Caco-2 (cell line): ENCODE data around the gene CCDC174. TPM values are rescaled to one million over a fixed set of nuclear protein-coding genes. Genes with fewer than 3 reads are reported as not detected.

Experiments used
- BruUV-seq: library from RNA; stranded (reverse); fragments of 400-500 nt; replicated peaks from 2 replicates; lab custom pipeline; 2021; lab: Mats Ljungman, UMichigan
- CTCF ChIA-PET: fragments of 300-600 bp; sonication (Branson Sonifier 250); formaldehyde crosslinking; loops from one replicate; lab custom pipeline; 2022; ENCODE audit warnings: antibody characterized with exemption; lab: Charles Lee
- POLR2A ChIA-PET: fragments of 300-600 bp; sonication (Branson Sonifier 250); formaldehyde crosslinking; loops from one replicate; lab custom pipeline; 2022; ENCODE audit warnings: antibody characterized with exemption; lab: Charles Lee
- DNase-seq, 2 experiments: peaks; one replicate each; pipeline versions ENCODE4 v3.0.0 to v3.0.0-alpha.2; 2020 to 2022
- H3K27me3 ChIP-seq: replicated peaks from 2 replicates; pipeline ENCODE4 v1.6.0; 2011; ENCODE audit warnings: low read length; ENCODE audit not compliant: control insufficient read depth, insufficient read depth
- H3K36me3 ChIP-seq: 2 replicates; pipeline ENCODE4 v1.5.1; 2011; ENCODE audit warnings: low read length; ENCODE audit not compliant: control insufficient read depth, insufficient read depth
- H3K4me1 ChIP-seq: fragments of 250-450 bp; sonication (Bioruptor Pico); 2 replicates; pipeline ENCODE4 v1.5.1; 2020; ENCODE audit warnings: mild to moderate bottlenecking
- H3K4me3 ChIP-seq: 2 replicates; pipeline ENCODE4 v1.5.1; 2011; ENCODE audit warnings: low read depth, mild to moderate bottlenecking, control low read depth, low read length
- H3K9me3 ChIP-seq: fragments of 250-450 bp; sonication (Bioruptor Pico); 2 replicates; pipeline ENCODE4 v1.5.1; 2020; ENCODE audit warnings: mild to moderate bottlenecking, moderate library complexity
- H3K27ac Mint-ChIP-seq: one replicate; pipeline ENCODE4 v1.8.0; 2022; ENCODE audit warnings: mixed read lengths; ENCODE audit not compliant: unreplicated experiment
- H3K27me3 Mint-ChIP-seq: one replicate; pipeline ENCODE4 v1.8.0; 2022; ENCODE audit warnings: mixed read lengths; ENCODE audit not compliant: insufficient read depth, unreplicated experiment
- H3K36me3 Mint-ChIP-seq: one replicate; pipeline ENCODE4 v1.8.0; 2022; ENCODE audit warnings: mild to moderate bottlenecking, mixed read lengths; ENCODE audit not compliant: insufficient read depth, unreplicated experiment
- H3K4me1 Mint-ChIP-seq: one replicate; pipeline ENCODE4 v1.8.0; 2022; ENCODE audit warnings: low read depth, mixed read lengths; ENCODE audit not compliant: unreplicated experiment
- H3K4me3 Mint-ChIP-seq: one replicate; pipeline ENCODE4 v1.8.0; 2022; ENCODE audit warnings: mild to moderate bottlenecking, moderate library complexity, mixed read lengths; ENCODE audit not compliant: unreplicated experiment
- H3K9me3 Mint-ChIP-seq: one replicate; pipeline ENCODE4 v1.8.0; 2022; ENCODE audit warnings: mixed read lengths; ENCODE audit not compliant: unreplicated experiment
- intact Hi-C: fragments of 100-400 bp; cut with micrococcal nuclease; formaldehyde crosslinking; loops from one replicate; pipeline ENCODE4 v1.10.0; 2022; ENCODE audit not compliant: unreplicated experiment
- total RNA-seq: library from RNA; stranded (reverse); gene quantifications from 2 replicates; pipeline ENCODE4 v1.2.3, GENCODE V29; 2022
- TF ChIP-seq, protein P1 (sequence below), 2 experiments: fragments of 200-600 bp in 1 of 2; IDR thresholded peaks; 1 replicate in 1 of 2; 2 replicates in 1 of 2; pipeline versions ENCODE4 v1.5.1 to v1.8.0; 2011 to 2022; ENCODE audit warnings: antibody characterized with exemption in 1 of 2, control low read depth in 1 of 2, inconsistent platforms in 1 of 2, low read depth in 1 of 2, low read length in 1 of 2, mild to moderate bottlenecking in 1 of 2, moderate library complexity in 1 of 2; ENCODE audit not compliant: insufficient read depth in 1 of 2, severe bottlenecking in 1 of 2, unreplicated experiment in 1 of 2

Gene CCDC174
- total RNA-seq, 1 experiment from 2014 or later = 22.4 TPM

DNA sequence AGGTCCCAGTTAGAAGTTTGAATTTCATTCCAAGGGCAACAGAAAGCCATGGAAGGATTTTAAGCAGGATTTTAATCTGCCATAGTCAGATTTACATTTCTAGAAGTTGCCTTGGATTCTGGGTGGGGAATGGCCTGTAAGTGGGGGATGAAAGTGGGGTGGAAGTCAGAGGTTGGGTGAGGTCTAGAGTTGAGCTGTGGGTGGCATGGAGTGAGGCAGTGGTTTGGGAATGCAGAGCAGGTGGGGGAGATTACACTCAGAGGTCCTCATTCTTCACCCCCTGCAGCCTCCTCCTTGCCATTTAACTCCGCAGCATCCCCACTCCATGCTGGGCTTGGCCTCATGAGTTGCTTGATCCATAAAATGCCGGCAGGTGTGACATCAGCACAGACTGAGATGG lies 32.0 kb upstream of the CCDC174 start:
- no peak overlapping the region for H3K4me3 ChIP-seq
- Mint-ChIP-seq H3K9me3 (peaks cover 11% of the 10 kb centered on the region), H3K27ac (no peak overlapping the region), H3K27me3 (no peaks in the 10 kb centered on the region), H3K4me1 (peaks cover 29% of the 10 kb centered on the region), H3K4me3 (no peak overlapping the region), H3K36me3 (no peaks in the 10 kb centered on the region)
- TF ChIP-seq, protein P1, sequence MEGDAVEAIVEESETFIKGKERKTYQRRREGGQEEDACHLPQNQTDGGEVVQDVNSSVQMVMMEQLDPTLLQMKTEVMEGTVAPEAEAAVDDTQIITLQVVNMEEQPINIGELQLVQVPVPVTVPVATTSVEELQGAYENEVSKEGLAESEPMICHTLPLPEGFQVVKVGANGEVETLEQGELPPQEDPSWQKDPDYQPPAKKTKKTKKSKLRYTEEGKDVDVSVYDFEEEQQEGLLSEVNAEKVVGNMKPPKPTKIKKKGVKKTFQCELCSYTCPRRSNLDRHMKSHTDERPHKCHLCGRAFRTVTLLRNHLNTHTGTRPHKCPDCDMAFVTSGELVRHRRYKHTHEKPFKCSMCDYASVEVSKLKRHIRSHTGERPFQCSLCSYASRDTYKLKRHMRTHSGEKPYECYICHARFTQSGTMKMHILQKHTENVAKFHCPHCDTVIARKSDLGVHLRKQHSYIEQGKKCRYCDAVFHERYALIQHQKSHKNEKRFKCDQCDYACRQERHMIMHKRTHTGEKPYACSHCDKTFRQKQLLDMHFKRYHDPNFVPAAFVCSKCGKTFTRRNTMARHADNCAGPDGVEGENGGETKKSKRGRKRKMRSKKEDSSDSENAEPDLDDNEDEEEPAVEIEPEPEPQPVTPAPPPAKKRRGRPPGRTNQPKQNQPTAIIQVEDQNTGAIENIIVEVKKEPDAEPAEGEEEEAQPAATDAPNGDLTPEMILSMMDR (IDR thresholded peaks at IDR 0.05; ENCODE audit: insufficient read depth in 1 of 2, low read depth in 1 of 2, low read length in 1 of 2, severe bottlenecking in 1 of 2, unreplicated experiment in 1 of 2) = no peak
- no peaks in the 10 kb centered on the region for H3K9me3 ChIP-seq
- intact Hi-C loops = no loop called here
- DNase-seq = no peak
- no peaks in the 10 kb centered on the region for H3K36me3 ChIP-seq
- peaks cover 20% of the 10 kb centered on the region for H3K4me1 ChIP-seq
- ChIA-PET POLR2A (no interaction called here), CTCF (no interaction called here)
- BruUV-seq = no TSS peak
- H3K27me3 ChIP-seq = no peaks in the 10 kb centered on the region

DNA sequence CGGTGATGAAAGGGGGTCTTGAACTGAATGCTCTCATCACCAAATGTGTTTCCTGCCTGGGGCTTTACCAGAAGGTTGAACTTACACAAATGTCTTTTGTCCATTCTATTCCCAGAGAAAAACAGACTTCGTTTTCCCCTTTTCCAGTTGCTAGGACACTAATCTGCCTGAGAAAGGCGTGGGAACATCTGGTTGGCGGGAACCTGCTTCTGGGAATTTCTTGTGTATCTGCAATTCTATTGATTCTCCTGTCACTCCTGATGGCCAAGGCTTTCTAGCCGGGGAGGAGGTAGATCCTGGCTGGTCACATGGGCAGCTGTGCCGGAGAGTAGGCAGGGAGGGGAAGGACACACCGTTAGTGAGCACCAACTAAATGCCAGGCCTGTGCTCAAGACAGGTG lies 31.1 kb upstream of the CCDC174 start:
- TF ChIP-seq, protein P1 (IDR thresholded peaks at IDR 0.05; ENCODE audit: insufficient read depth in 1 of 2, low read depth in 1 of 2, low read length in 1 of 2, severe bottlenecking in 1 of 2, unreplicated experiment in 1 of 2) = no peak
- Histone ChIP-seq H3K4me1 (peaks cover 20% of the 10 kb centered on the region), H3K27me3 (no peaks in the 10 kb centered on the region), H3K4me3 (no peak overlapping the region), H3K36me3 (no peaks in the 10 kb centered on the region), H3K9me3 (no peaks in the 10 kb centered on the region)
- Mint-ChIP-seq H3K27me3 (no peaks in the 10 kb centered on the region), H3K4me1 (peaks cover 29% of the 10 kb centered on the region), H3K36me3 (no peaks in the 10 kb centered on the region), H3K4me3 (no peak overlapping the region), H3K9me3 (peaks cover 11% of the 10 kb centered on the region), H3K27ac (no peak overlapping the region)
- ChIA-PET CTCF (no interaction called here), POLR2A (no interaction called here)
- intact Hi-C loops = no loop called here
- BruUV-seq = no TSS peak
- no peak for DNase-seq

DNA sequence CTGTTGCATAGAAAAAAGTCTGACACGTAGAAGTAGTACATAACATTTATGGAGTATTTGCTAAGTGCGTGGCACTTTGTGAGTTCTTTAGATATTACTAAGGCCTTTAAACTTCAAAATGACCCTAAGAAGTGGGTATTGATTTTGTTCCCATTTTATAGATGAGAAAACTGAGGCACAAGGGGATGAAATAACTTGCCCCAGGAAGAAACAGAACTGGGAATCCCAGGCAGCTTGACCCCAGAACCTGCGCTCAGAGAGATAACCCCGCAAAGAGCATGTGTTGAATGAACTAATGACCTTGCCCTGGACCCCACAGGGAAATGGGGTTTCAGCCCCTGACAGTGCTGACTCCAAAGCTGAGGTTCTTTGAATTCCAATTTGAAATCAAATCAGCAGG lies 30.5 kb upstream of the CCDC174 start:
- POLR2A ChIA-PET = no interaction called here
- Histone ChIP-seq H3K27me3 (no peaks in the 10 kb centered on the region), H3K36me3 (no peaks in the 10 kb centered on the region), H3K4me1 (peaks cover 20% of the 10 kb centered on the region), H3K9me3 (no peaks in the 10 kb centered on the region), H3K4me3 (no peak overlapping the region)
- intact Hi-C loops = no loop called here
- peaks cover 23% of the 10 kb centered on the region for H3K4me1 Mint-ChIP-seq
- TF ChIP-seq, protein P1 (IDR thresholded peaks at IDR 0.05; ENCODE audit: insufficient read depth in 1 of 2, low read depth in 1 of 2, low read length in 1 of 2, severe bottlenecking in 1 of 2, unreplicated experiment in 1 of 2) = no peak
- no peak overlapping the region for H3K27ac Mint-ChIP-seq
- H3K27me3 Mint-ChIP-seq = no peaks in the 10 kb centered on the region
- no TSS peak for BruUV-seq
- CTCF ChIA-PET = no interaction called here
- DNase-seq = no peak
- H3K36me3 Mint-ChIP-seq = no peaks in the 10 kb centered on the region
- no peak overlapping the region for H3K4me3 Mint-ChIP-seq
- peaks cover 11% of the 10 kb centered on the region for H3K9me3 Mint-ChIP-seq
